PFSK-1 (cell line): ENCODE data around the gene APIP.

Experiments used
- FOXP2 ChIP-seq: optimal IDR thresholded peaks from 2 replicates; pipeline ENCODE3; 2011; ENCODE audit warnings: borderline replicate concordance, control low read depth, inconsistent platforms; ENCODE audit not compliant: insufficient read depth; ENCODE audit errors: extremely low read length, extremely low read depth
- POLR2AphosphoS5 ChIP-seq: IDR thresholded peaks from 2 replicates; pipeline ENCODE4 v1.6.1; 2012; ENCODE audit warnings: low read depth, mild to moderate bottlenecking, control low read depth, low read length, moderate library complexity
- REST ChIP-seq, 2 experiments: IDR thresholded peaks; 2 replicates each; pipeline versions ENCODE4 v1.6.1 to v1.8.0; 2011 to 2012; ENCODE audit warnings: low read depth in 2 of 2, low read length in 2 of 2, control low read depth in 1 of 2, inconsistent platforms in 1 of 2, mild to moderate bottlenecking in 1 of 2, moderate library complexity in 1 of 2; ENCODE audit not compliant: insufficient read depth in 1 of 2
- SIN3A ChIP-seq: IDR thresholded peaks from 2 replicates; pipeline ENCODE4 v1.6.1; 2012; ENCODE audit warnings: mild to moderate bottlenecking, low read length, moderate library complexity, borderline replicate concordance; ENCODE audit not compliant: insufficient read depth
- TAF1 ChIP-seq: IDR thresholded peaks from 2 replicates; pipeline ENCODE4 v1.6.1; 2012; ENCODE audit warnings: low read length, control low read depth, borderline replicate concordance; ENCODE audit not compliant: insufficient read depth

GRCh38 chr11:34909415-34909814, 6.8 kb downstream of the APIP start:
- TF ChIP-seq TAF1 (no peak), POLR2AphosphoS5 (no peak), REST (IDR thresholded peaks at IDR 0.05; ENCODE audit: insufficient read depth in 1 of 2, low read depth in 2 of 2, low read length in 2 of 2) (no peak), FOXP2 (no peak), SIN3A (no peak)
